Colon (tissue), 2 donors: ENCODE measurements around the gene GMNN.
"Not testable (repeated sequence)": the region's sequence is repeated elsewhere in the genome, so short reads cannot be mapped to it uniquely, and the experiment has no call there.

Experiments used
- FAIRE-seq: peaks from 2 replicates; lab custom pipeline; 2012; peaks lifted over from hg19 to GRCh38; lab: Jason Lieb, UNC
- donor health status: control.
- donor health status: control.

Gene GMNN

GRCh38 chr6:24774696-24775519 lies at the start of gene GMNN:
GMNN (plus strand) TSS chr6:24774937; CDS start chr6:24777247, 2,310 bp downstream.
- no peak for FAIRE-seq

GRCh38 chr6:24730653-24731052 lies 44.1 kb upstream of the GMNN start:
- not testable (repeated sequence) for FAIRE-seq

- not testable (repeated sequence) for FAIRE-seq
Measured at GRCh38 chr6:24731456-24732134, 43.1 kb upstream of the GMNN start.

GRCh38 chr6:24734166-24734565 lies 40.6 kb upstream of the GMNN start:
- FAIRE-seq, result no peak

- not testable (repeated sequence) for FAIRE-seq
Measured at GRCh38 chr6:24734710-24735109, 40.0 kb upstream of the GMNN start.

GRCh38 chr6:24738741-24739140 lies 36.0 kb upstream of the GMNN start:
- FAIRE-seq, result no peak

- FAIRE-seq, result no peak
Measured at GRCh38 chr6:24740861-24741260, 33.9 kb upstream of the GMNN start.

- no peak for FAIRE-seq
Measured at GRCh38 chr6:24742216-24742738, 32.5 kb upstream of the GMNN start.

- no peak for FAIRE-seq
Measured at GRCh38 chr6:24743265-24743943, 31.3 kb upstream of the GMNN start.

- FAIRE-seq, result no peak
Measured at GRCh38 chr6:24743944-24744335, 30.8 kb upstream of the GMNN start.

- FAIRE-seq, result no peak
Measured at GRCh38 chr6:24744911-24745310, 29.8 kb upstream of the GMNN start.

- no peak for FAIRE-seq
Measured at GRCh38 chr6:24749297-24749696, 25.4 kb upstream of the GMNN start.

GRCh38 chr6:24750878-24751277 lies 23.9 kb upstream of the GMNN start:
- not testable (repeated sequence) for FAIRE-seq

GRCh38 chr6:24752503-24752902 lies 22.2 kb upstream of the GMNN start:
- FAIRE-seq, result no peak

- FAIRE-seq, result no peak
Measured at GRCh38 chr6:24752917-24753492, 21.7 kb upstream of the GMNN start.

GRCh38 chr6:24753545-24753944 lies 21.2 kb upstream of the GMNN start:
- FAIRE-seq, result no peak

- not testable (repeated sequence) for FAIRE-seq
Measured at GRCh38 chr6:24754378-24754777, 20.4 kb upstream of the GMNN start.

GRCh38 chr6:24755279-24755678 lies 19.5 kb upstream of the GMNN start:
- FAIRE-seq, result no peak

GRCh38 chr6:24757611-24758010 lies 17.1 kb upstream of the GMNN start:
- FAIRE-seq, result no peak

- no peak for FAIRE-seq
Measured at GRCh38 chr6:24759718-24760117, 15.0 kb upstream of the GMNN start.

GRCh38 chr6:24760210-24760609 lies 14.5 kb upstream of the GMNN start:
- FAIRE-seq, result no peak

- FAIRE-seq, result no peak
Measured at GRCh38 chr6:24761193-24761835, 13.4 kb upstream of the GMNN start.
